ENCODE results near the gene ZNF358. TPM values are rescaled to one million over a fixed set of nuclear protein-coding genes. Genes with fewer than 3 reads are reported as not detected.
A peak's percentile ranks its signal among the peaks of the same experiment; 100 is the strongest.

ZNF358 gene
- total and polyA plus RNA-seq, 7 donors, result 38.1 to 110 (median 88.9) TPM

- ATAC-seq, result peak; percentile 12 to 31 (median 19)
- DNase-seq, result peak; percentile 80 to 84
- Histone ChIP-seq H3K27ac (peak overlapping the region; percentile 86), H3K9me3 (no peaks in the 10 kb centered on the region), H3K36me3 (ENCODE audit: insufficient read depth in 1 of 2, low read depth in 1 of 2) (peaks cover 0 to 50% of the 10 kb centered on the region in 2 donors), H3K4me1 (peaks cover 11% of the 10 kb centered on the region), H3K4me3 (peak overlapping the region; percentile 91), H3K27me3 (ENCODE audit: insufficient read depth in 3 of 3, low read length in 2 of 3) (no peaks in the 10 kb centered on the region)
- intact Hi-C loops (cut with DNase I), result loop anchor here in 1 of 2 donors (10.0 kb wide), 1 partner anchor 139 kb away; no protein-coding TSS in a partner anchor
- no peak for TF ChIP-seq CTCF (IDR thresholded peaks at IDR 0.05)
- WGBS, 3 donors, result 22 to 31% (median 24%) methylated on average over 30 of the region's 30 CpGs
Observed at GRCh38 chr19:7533281-7533885, 17.5 kb downstream of the ZNF358 start.

GRCh38 chr19:7533925-7534480 lies 18.1 kb downstream of the ZNF358 start:
- Histone ChIP-seq H3K4me1 (peaks cover 11% of the 10 kb centered on the region), H3K36me3 (ENCODE audit: insufficient read depth in 1 of 2, low read depth in 1 of 2) (peaks cover 0 to 50% of the 10 kb centered on the region in 2 donors), H3K9me3 (no peaks in the 10 kb centered on the region), H3K27ac (peak overlapping the region; percentile 86), H3K27me3 (ENCODE audit: insufficient read depth in 3 of 3, low read length in 2 of 3) (no peaks in the 10 kb centered on the region), H3K4me3 (peak overlapping the region; percentile 91)
- intact Hi-C loops (cut with DNase I), result loop anchor here in 1 of 2 donors (10.0 kb wide), 1 partner anchor 139 kb away; no protein-coding TSS in a partner anchor
- TF ChIP-seq CTCF (IDR thresholded peaks at IDR 0.05), result no peak
- 0 to 2% (median 0%) methylated on average over 36 to 41 of the region's 41 CpGs for WGBS, 3 donors
- ATAC-seq, result peak; percentile 77 to 85 (median 80)
- peak; percentile 89 to 95 for DNase-seq

GRCh38 chr19:7534531-7535046 lies 18.7 kb downstream of the ZNF358 start:
- 0% methylated on average over 27 of the region's 27 CpGs for WGBS, 3 donors
- peak overlapping the region; percentile 91 for H3K4me3 ChIP-seq
- peaks cover 11% of the 10 kb centered on the region for H3K4me1 ChIP-seq
- peak; percentile 25 to 48 (median 32) for ATAC-seq
- H3K27ac ChIP-seq, result peak overlapping the region; percentile 86
- H3K27me3 ChIP-seq (ENCODE audit: insufficient read depth in 3 of 3, low read length in 2 of 3), result no peaks in the 10 kb centered on the region
- no peaks in the 10 kb centered on the region for H3K9me3 ChIP-seq
- DNase-seq, result peak; percentile 68 to 71
- H3K36me3 ChIP-seq (ENCODE audit: insufficient read depth in 1 of 2, low read depth in 1 of 2), result peaks cover 0 to 49% of the 10 kb centered on the region in 2 donors
- no peak for TF ChIP-seq CTCF (IDR thresholded peaks at IDR 0.05)
- intact Hi-C loops (cut with DNase I), result loop anchor here in 1 of 2 donors (10.0 kb wide), 1 partner anchor 140 kb away; no protein-coding TSS in a partner anchor

- Histone ChIP-seq H3K36me3 (ENCODE audit: insufficient read depth in 1 of 2, low read depth in 1 of 2) (peaks cover 3 to 49% of the 10 kb centered on the region in 2 donors), H3K4me1 (peaks cover 11% of the 10 kb centered on the region), H3K9me3 (no peaks in the 10 kb centered on the region), H3K27ac (peak within 1 kb of the TSS; percentile 86), H3K27me3 (ENCODE audit: insufficient read depth in 3 of 3, low read length in 2 of 3) (no peaks in the 10 kb centered on the region), H3K4me3 (peak within 1 kb of the TSS; percentile 91)
- no peak for TF ChIP-seq CTCF (IDR thresholded peaks at IDR 0.05)
- peak; percentile 90 to 93 (median 92) for ATAC-seq
- peak; percentile 97 to 99 for DNase-seq
- intact Hi-C loops (cut with DNase I), result loop anchor here in 1 of 2 donors (10.0 kb wide), 1 partner anchor 141 kb away; no protein-coding TSS in a partner anchor
- 0% methylated on average over 68 to 76 of the region's 76 CpGs for WGBS, 3 donors
Observed at GRCh38 chr19:7535047-7535997, 19.4 kb downstream of the ZNF358 start, which contains the start of gene PNPLA6. Gene PNPLA6 (plus strand): TSS chr19:7535717. CDS start chr19:7535789, 72 bp downstream.

Data from psoas muscle (tissue), 8 donors.